Measurements from ENCODE around the gene ADH1A.

DNA sequence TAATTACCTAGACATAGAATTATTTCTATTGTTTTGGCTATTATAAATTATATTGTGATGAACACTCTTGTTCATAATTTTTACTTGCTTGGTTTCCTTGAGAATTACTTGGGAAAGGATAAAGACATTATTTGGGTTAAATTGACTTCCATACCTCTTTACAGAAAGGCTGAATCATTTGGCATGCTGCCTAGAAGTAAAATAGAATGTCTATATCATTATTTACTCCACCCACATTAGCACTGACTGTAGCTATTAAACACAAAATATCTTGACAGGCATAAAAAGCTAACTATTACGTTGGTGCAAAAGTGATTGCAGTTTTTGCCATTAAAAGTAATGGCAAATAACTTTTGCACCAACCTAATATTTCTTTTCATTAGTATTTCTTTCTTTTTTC is 42.1 kb downstream of the ADH1A start:
- no peak for TF ChIP-seq CTCF (conservative IDR thresholded peaks at IDR 0.05)
- TF ChIP-seq ZFX (IDR thresholded peaks at IDR 0.05) = no peak

Measured in C4-2B (cell line).